Measurements from ENCODE around the gene C4B.

C4B gene

GRCh38 chr6:32079566-32080290, 65.1 kb downstream of the C4B start:
- no peaks in the 10 kb centered on the region for H3K79me2 ChIP-seq (ENCODE audit: low read length)
- no peak overlapping the region for H3K27ac ChIP-seq (ENCODE audit: low read length)
- H3K4me1 ChIP-seq (ENCODE audit: low read length) = no peaks in the 10 kb centered on the region
- H3K9me3 ChIP-seq (replicated peaks; ENCODE audit: insufficient read depth, low read length) = no peaks in the 10 kb centered on the region
- H3K36me3 ChIP-seq (replicated peaks; ENCODE audit: insufficient read depth, low read length) = no peaks in the 10 kb centered on the region
- TF ChIP-seq CTCF (IDR thresholded peaks at IDR 0.05; ENCODE audit: low read length) = no peak
- no peak for TF ChIP-seq EZH2phosphoT487 (IDR thresholded peaks at IDR 0.05; ENCODE audit: low read length)
- TF ChIP-seq EZH2 (optimal IDR thresholded peaks at IDR 0.05; ENCODE audit: low read depth, low read length) = no peak
- H3K4me2 ChIP-seq (ENCODE audit: low read depth, low read length) = no peak overlapping the region
- DNase-seq = no peak
- no peaks in the 10 kb centered on the region for H4K20me1 ChIP-seq (ENCODE audit: insufficient read depth, low read length)
- H2AFZ ChIP-seq (ENCODE audit: low read length) = no peak overlapping the region
- no peak overlapping the region for H3K9ac ChIP-seq (ENCODE audit: low read length)
- H3K27me3 ChIP-seq (replicated peaks; ENCODE audit: insufficient read depth, low read length) = peaks cover 91% of the 10 kb centered on the region
- no peaks in the 10 kb centered on the region for H3K9me2 ChIP-seq (replicated peaks; ENCODE audit: insufficient read depth, low read length)
- no peaks in the 10 kb centered on the region for H3F3A ChIP-seq (ENCODE audit: insufficient read depth, low read length)
- H3K4me3 ChIP-seq (ENCODE audit: low read length) = no peak overlapping the region

GRCh38 chr6:32081168-32081990, 66.8 kb downstream of the C4B start:
- H2AFZ ChIP-seq (ENCODE audit: low read length) = no peak overlapping the region
- H3K4me2 ChIP-seq (ENCODE audit: low read depth, low read length) = no peak overlapping the region
- no peaks in the 10 kb centered on the region for H4K20me1 ChIP-seq (ENCODE audit: insufficient read depth, low read length)
- H3K79me2 ChIP-seq (ENCODE audit: low read length) = no peaks in the 10 kb centered on the region
- no peak overlapping the region for H3K9ac ChIP-seq (ENCODE audit: low read length)
- H3K9me3 ChIP-seq (replicated peaks; ENCODE audit: insufficient read depth, low read length) = no peaks in the 10 kb centered on the region
- no peak overlapping the region for H3K4me3 ChIP-seq (ENCODE audit: low read length)
- peaks cover 2% of the 10 kb centered on the region; the same call in 1 of the 2 replicates for H3K4me1 ChIP-seq (ENCODE audit: low read length)
- H3K36me3 ChIP-seq (replicated peaks; ENCODE audit: insufficient read depth, low read length) = no peaks in the 10 kb centered on the region
- no peaks in the 10 kb centered on the region for H3F3A ChIP-seq (ENCODE audit: insufficient read depth, low read length)
- H3K27ac ChIP-seq (ENCODE audit: low read length) = no peak overlapping the region
- H3K27me3 ChIP-seq (replicated peaks; ENCODE audit: insufficient read depth, low read length) = peaks cover 91% of the 10 kb centered on the region
- DNase-seq = no peak
- no peaks in the 10 kb centered on the region for H3K9me2 ChIP-seq (replicated peaks; ENCODE audit: insufficient read depth, low read length)
- TF ChIP-seq EZH2 (optimal IDR thresholded peaks at IDR 0.05; ENCODE audit: low read depth, low read length) = no peak
- TF ChIP-seq CTCF (IDR thresholded peaks at IDR 0.05; ENCODE audit: low read length) = no peak
- TF ChIP-seq EZH2phosphoT487 (IDR thresholded peaks at IDR 0.05; ENCODE audit: low read length) = no peak

- H3K4me3 ChIP-seq (ENCODE audit: low read length) = no peak overlapping the region
- no peak overlapping the region for H3K27ac ChIP-seq (ENCODE audit: low read length)
- H3K9me2 ChIP-seq (replicated peaks; ENCODE audit: insufficient read depth, low read length) = no peaks in the 10 kb centered on the region
- no peak overlapping the region for H3K9ac ChIP-seq (ENCODE audit: low read length)
- H3K79me2 ChIP-seq (ENCODE audit: low read length) = no peaks in the 10 kb centered on the region
- H4K20me1 ChIP-seq (ENCODE audit: insufficient read depth, low read length) = no peaks in the 10 kb centered on the region
- H3F3A ChIP-seq (ENCODE audit: insufficient read depth, low read length) = no peaks in the 10 kb centered on the region
- H2AFZ ChIP-seq (ENCODE audit: low read length) = no peak overlapping the region
- peaks cover 90% of the 10 kb centered on the region for H3K27me3 ChIP-seq (replicated peaks; ENCODE audit: insufficient read depth, low read length)
- peaks cover 4% of the 10 kb centered on the region; the same call in 1 of the 2 replicates for H3K4me1 ChIP-seq (ENCODE audit: low read length)
- no peaks in the 10 kb centered on the region for H3K36me3 ChIP-seq (replicated peaks; ENCODE audit: insufficient read depth, low read length)
- TF ChIP-seq EZH2phosphoT487 (IDR thresholded peaks at IDR 0.05; ENCODE audit: low read length) = no peak
- TF ChIP-seq EZH2 (optimal IDR thresholded peaks at IDR 0.05; ENCODE audit: low read depth, low read length) = no peak
- TF ChIP-seq CTCF (IDR thresholded peaks at IDR 0.05; ENCODE audit: low read length) = no peak
- no peaks in the 10 kb centered on the region for H3K9me3 ChIP-seq (replicated peaks; ENCODE audit: insufficient read depth, low read length)
- H3K4me2 ChIP-seq (ENCODE audit: low read depth, low read length) = no peak overlapping the region
- no peak for DNase-seq
These were observed 67.9 kb downstream of the C4B start for GRCh38 chr6:32082478-32082877.
